Thymus (tissue), 11 donors: ENCODE measurements around the gene TMEM43. TPM values are rescaled to one million over a fixed set of nuclear protein-coding genes. Genes with fewer than 3 reads are reported as not detected.
A peak's percentile ranks its signal among the peaks of the same experiment; 100 is the strongest.

ENCODE experiments used
- DNase-seq, 9 donors: peaks; one replicate each; pipeline ENCODE4 v3.0.0-alpha.2; 2013; ENCODE audit warnings: low spot score in 9 of 9, low read depth in 6 of 9, missing footprints in 1 of 9
- H3K27ac ChIP-seq, 2 donors: one replicate each; pipeline ENCODE4 v1.5.1; 2013; ENCODE audit warnings: control low read depth in 1 of 2, low read depth in 1 of 2, low read length in 1 of 2, mild to moderate bottlenecking in 1 of 2, moderate library complexity in 1 of 2
- H3K27me3 ChIP-seq, 2 donors: one replicate each; pipeline ENCODE4 v1.5.1; 2013; ENCODE audit warnings: low read length in 1 of 2; ENCODE audit not compliant: control insufficient read depth in 2 of 2, insufficient read depth in 1 of 2
- H3K36me3 ChIP-seq, 2 donors: one replicate each; pipeline ENCODE4 v1.5.1; 2013; ENCODE audit warnings: low read length in 1 of 2, mild to moderate bottlenecking in 1 of 2, moderate library complexity in 1 of 2; ENCODE audit not compliant: control insufficient read depth in 2 of 2, insufficient read depth in 2 of 2
- H3K4me1 ChIP-seq, 2 donors: one replicate each; pipeline ENCODE4 v1.5.1; 2013; ENCODE audit warnings: low read length in 2 of 2; ENCODE audit not compliant: control insufficient read depth in 2 of 2, insufficient read depth in 2 of 2
- H3K4me3 ChIP-seq, 2 donors: one replicate each; pipeline ENCODE4 v1.5.1; 2013; ENCODE audit warnings: low read length in 2 of 2, control low read depth in 1 of 2, mild to moderate bottlenecking in 1 of 2
- H3K9me3 ChIP-seq, 2 donors: one replicate each; pipeline ENCODE4 v1.5.1; 2013; ENCODE audit warnings: low read length in 1 of 2, mild to moderate bottlenecking in 1 of 2; ENCODE audit not compliant: control insufficient read depth in 2 of 2, insufficient read depth in 1 of 2
- WGBS: extraction: QIAGEN DNeasy Blood & Tissue Kit; methylation state at CpG from one replicate; pipeline ENCODE4 v1.1.7; 2013; 5-methylcytosine and 5-hydroxymethylcytosine counted together
- polyA plus RNA-seq: library from polyadenylated mRNA; stranded (reverse); fragments of 200-250 nt; gene quantifications from one replicate; pipeline ENCODE4 v1.2.3, GENCODE V29; 2013
- total RNA-seq: library from RNA; stranded (reverse); fragments of 120-200 nt; gene quantifications from one replicate; pipeline ENCODE4 v1.2.4, GENCODE V29; 2013
- donor health status: healthy.

Gene TMEM43
- total and polyA plus RNA-seq, 2 donors: 29.9 to 50.4 TPM

DNA sequence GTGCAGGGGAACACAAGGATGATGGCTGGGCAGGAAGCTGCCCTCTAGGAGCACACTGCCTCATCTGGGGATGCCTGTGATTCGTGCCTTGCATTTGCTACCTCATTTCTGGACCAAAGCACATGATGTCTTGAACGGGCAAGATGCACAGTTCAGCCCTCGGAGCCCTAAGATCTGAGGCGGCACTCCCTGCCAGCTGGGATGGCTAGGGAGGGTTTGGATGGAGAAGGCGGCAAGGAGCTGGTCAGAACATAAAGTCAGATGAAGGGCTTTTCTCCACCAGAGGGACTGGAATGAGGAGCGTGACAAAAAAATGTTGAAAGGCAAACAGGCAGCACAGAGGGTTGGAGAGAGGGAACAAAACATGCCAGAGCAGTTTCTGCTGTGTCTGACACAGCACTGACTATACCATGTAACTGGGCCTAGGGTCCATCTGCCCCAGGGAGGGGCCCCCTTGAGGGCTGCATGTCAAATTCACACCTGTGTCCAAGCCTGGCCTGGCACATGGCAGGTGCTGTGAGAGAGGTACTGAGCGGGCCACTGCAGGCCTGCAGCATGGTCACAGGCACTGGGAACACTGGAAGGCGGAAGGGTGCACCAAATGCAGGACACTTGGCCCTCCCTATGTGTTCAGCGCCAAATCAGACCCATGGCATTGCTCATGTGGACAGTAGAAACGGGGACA lies 21.7 kb downstream of the TMEM43 start:
- Histone ChIP-seq H3K9me3 (no peaks in the 10 kb centered on the region), H3K27me3 (no peaks in the 10 kb centered on the region), H3K4me3 (no peak overlapping the region), H3K27ac (no peak overlapping the region), H3K4me1 (peaks cover 0 to 20% of the 10 kb centered on the region in 2 donors), H3K36me3 (peaks cover 46 to 47% of the 10 kb centered on the region in 2 donors)
- 98% methylated on average over 10 of the region's 10 CpGs for WGBS
- DNase-seq: no peak

DNA sequence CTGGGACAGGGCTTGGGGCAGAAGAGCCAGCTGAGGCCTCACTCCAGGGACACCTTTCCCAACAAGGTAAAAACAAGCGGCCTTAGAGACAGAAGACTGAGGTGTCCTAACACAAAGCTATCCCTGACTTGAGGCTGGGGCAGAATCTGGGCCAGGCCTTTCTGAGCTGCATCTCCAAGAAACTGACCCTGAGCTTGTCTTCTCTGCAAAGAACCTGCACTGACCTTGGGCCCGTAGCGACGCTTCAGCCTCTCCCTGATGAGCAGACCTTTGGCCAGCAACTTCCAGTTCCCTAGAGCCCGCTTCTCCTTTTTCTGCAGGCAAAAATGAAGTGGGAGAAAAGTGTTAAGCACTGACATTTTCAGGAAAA lies 22.2 kb downstream of the TMEM43 start:
- Histone ChIP-seq H3K4me3 (no peak overlapping the region), H3K4me1 (peaks cover 0 to 17% of the 10 kb centered on the region in 2 donors), H3K27ac (no peak overlapping the region), H3K9me3 (no peaks in the 10 kb centered on the region), H3K27me3 (no peaks in the 10 kb centered on the region), H3K36me3 (peaks cover 43 to 45% of the 10 kb centered on the region in 2 donors)
- 96% methylated on average over 5 of the region's 5 CpGs for WGBS
- no peak for DNase-seq

DNA sequence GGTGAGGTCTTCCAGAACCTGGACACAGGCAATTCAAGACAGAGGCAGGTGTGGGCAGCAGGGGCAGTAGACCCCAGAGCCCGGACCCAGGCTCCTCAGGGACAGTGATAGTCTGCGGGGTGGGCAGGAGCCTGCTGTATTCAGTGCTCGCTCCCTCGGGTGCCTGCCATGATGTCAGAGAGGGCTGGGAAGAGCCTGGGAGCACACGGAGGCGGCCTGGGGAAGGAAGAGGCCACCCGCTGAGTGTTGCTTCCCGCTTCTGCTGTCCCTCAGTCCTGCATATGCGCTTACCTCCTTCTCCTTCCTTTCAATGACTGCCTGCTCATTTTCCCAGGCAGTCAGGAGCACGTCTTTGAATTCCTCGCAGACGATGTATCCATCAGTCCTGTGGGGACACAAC lies 22.8 kb downstream of the TMEM43 start:
- Histone ChIP-seq H3K27me3 (no peaks in the 10 kb centered on the region), H3K36me3 (peaks cover 43 to 51% of the 10 kb centered on the region in 2 donors), H3K4me1 (peaks cover 0 to 20% of the 10 kb centered on the region in 2 donors), H3K9me3 (no peaks in the 10 kb centered on the region), H3K27ac (no peak overlapping the region), H3K4me3 (no peak overlapping the region)
- 98% methylated on average over 12 of the region's 12 CpGs for WGBS
- no peak for DNase-seq

DNA sequence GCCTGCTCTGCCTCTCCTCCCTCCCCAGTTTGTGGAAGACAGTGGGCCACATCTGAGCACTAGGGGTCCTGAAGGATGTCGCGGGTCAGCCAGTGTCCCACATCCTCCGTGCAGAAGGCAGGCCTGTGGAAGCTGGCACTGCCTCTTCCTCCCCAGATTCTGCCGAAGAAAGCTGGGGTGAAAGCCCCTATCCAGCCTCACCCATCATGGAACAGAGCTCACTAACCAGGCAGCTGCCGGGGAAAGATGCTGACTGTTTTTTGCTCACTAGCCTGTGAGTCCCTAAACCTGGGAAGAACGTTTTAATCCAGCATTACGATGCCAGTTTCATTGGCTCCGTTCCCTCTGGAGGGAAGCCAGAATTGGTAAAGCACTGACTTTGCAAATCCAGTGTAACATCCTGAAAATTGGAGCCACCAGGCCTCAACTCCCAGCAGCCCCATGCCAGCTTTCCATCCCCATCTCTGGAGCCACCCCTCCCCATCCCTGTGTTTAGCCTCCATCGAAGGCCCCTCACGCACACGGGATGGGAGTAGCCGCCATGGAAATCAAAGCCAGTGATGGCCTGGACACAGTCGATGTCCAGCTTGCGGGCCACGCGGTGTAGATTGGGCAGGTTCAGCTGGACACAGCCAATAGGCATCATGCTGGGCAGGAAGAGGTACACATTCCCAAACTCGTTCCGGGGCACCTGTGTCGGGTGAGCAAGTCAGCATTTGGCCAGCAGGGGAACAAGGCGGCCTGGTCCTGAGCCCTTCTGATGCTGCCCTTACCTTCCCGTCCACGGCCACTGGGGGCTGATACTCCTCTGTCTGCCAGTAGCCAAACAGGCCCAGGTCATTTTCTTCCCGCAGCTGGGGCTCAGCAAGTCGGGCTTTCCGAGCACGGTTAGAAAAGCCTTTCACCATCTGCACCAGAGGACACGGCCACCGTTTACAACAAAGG lies 23.5 kb downstream of the TMEM43 start:
- 96% methylated on average over 28 of the region's 28 CpGs for WGBS
- Histone ChIP-seq H3K9me3 (no peaks in the 10 kb centered on the region), H3K36me3 (peaks cover 46 to 54% of the 10 kb centered on the region in 2 donors), H3K4me3 (no peak overlapping the region), H3K27ac (no peak overlapping the region), H3K4me1 (peaks cover 0 to 21% of the 10 kb centered on the region in 2 donors), H3K27me3 (no peaks in the 10 kb centered on the region)
- no peak for DNase-seq

DNA sequence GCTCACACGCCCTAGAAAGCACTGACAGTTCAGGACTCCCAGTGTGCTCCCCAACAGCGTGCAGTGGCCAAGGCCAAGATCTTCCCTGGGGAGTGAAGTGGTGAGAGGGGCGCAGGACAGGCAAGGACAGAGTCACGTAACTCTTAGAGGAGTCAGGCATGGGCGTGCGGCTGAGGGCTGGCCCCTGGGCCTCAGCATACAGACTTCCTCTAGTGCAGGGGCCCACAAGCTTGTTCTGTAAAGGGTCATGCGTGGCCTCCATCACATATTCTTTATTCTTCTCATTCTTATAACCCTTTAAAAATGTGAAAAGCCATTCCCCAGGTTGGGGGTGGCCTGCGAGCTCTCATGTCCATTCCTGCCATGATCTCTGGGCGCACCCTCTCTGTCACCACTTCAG lies 25.2 kb downstream of the TMEM43 start:
- peaks cover 57% of the 10 kb centered on the region in 2 donors for H3K36me3 ChIP-seq
- 97% methylated on average over 9 of the region's 9 CpGs for WGBS

DNA sequence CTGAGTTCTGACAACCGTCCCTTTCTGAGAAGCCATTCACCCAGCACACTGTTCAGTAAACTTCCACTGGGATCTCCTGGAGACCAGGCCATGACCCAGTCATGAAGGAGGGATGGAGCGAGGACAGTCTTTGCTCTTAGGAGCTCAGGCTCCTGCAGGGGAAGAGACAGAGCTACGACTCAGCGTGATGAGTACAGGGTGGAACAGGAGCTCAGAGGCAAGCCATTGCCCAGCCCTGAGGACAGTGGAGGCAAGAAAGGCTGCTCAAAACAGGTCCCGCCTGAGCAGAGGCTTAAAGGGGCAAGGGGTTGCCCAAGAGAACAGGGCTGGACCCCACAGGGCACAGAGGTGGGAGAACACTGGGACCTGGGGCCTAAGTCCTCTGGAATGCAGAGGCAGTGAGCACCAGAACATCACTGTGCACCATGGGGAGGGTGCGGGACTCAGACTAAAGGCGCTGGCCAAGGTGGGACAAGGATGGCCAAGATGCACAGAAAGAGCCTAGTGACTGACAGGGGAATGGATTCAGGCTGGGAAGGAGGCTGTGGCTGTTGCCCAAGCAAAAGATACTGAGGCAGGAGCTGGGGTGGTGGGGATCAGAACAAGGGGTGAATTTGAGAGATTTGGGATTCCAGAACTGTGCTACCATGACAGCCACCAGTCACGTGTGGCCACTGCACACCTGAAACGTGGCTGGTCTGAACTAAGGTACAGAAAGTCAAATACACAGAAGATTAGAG lies 25.8 kb downstream of the TMEM43 start:
- Histone ChIP-seq H3K9me3 (no peaks in the 10 kb centered on the region), H3K4me1 (peaks cover 0 to 10% of the 10 kb centered on the region in 2 donors), H3K4me3 (no peak overlapping the region), H3K36me3 (peaks cover 52% of the 10 kb centered on the region in 2 donors), H3K27me3 (no peaks in the 10 kb centered on the region), H3K27ac (no peak overlapping the region)
- WGBS: 97% methylated on average over 9 of the region's 9 CpGs
- no peak for DNase-seq

More for the DNA sequence above, 25.2 kb downstream of the TMEM43 start:
- DNase-seq: no peak
- no peaks in the 10 kb centered on the region for H3K27me3 ChIP-seq
- peaks cover 0 to 13% of the 10 kb centered on the region in 2 donors for H3K4me1 ChIP-seq
- no peak overlapping the region for H3K4me3 ChIP-seq
- H3K27ac ChIP-seq: no peak overlapping the region
- no peaks in the 10 kb centered on the region for H3K9me3 ChIP-seq

DNA sequence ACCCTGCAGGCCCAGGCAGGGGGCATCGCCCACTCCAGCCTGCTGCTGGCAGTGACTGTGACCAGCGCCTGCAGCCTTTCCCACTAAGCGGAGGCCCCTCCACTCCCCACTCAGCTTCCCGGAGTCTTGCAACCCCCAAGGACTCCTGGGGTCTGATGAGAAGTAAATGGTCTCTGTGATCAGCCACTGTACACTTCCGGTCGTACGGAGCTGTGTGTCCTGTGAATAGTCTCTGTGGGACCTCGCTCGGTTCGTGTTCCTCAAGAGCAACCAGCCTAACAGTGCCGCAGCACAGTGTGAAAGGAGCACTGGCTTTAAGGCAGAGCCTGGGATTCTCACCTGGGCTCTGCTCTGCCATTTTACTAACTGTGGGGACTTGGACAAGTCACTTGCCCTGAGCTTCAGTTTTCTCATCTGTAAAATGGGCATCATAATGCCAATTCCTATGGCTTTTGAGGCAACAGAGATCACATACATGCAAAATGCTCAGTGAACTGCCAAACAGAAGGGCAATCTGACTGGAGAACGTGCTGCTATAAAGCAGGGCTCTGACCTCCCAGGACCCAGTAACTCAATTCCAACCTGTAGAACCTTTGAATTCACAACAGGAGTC lies 26.7 kb downstream of the TMEM43 start:
- 92% methylated on average over 12 of the region's 12 CpGs for WGBS
- Histone ChIP-seq H3K27ac (no peak overlapping the region), H3K4me1 (peaks cover 0 to 15% of the 10 kb centered on the region in 2 donors), H3K4me3 (no peak overlapping the region), H3K27me3 (no peaks in the 10 kb centered on the region), H3K9me3 (no peaks in the 10 kb centered on the region), H3K36me3 (peaks cover 48 to 52% of the 10 kb centered on the region in 2 donors)
- no peak for DNase-seq

DNA sequence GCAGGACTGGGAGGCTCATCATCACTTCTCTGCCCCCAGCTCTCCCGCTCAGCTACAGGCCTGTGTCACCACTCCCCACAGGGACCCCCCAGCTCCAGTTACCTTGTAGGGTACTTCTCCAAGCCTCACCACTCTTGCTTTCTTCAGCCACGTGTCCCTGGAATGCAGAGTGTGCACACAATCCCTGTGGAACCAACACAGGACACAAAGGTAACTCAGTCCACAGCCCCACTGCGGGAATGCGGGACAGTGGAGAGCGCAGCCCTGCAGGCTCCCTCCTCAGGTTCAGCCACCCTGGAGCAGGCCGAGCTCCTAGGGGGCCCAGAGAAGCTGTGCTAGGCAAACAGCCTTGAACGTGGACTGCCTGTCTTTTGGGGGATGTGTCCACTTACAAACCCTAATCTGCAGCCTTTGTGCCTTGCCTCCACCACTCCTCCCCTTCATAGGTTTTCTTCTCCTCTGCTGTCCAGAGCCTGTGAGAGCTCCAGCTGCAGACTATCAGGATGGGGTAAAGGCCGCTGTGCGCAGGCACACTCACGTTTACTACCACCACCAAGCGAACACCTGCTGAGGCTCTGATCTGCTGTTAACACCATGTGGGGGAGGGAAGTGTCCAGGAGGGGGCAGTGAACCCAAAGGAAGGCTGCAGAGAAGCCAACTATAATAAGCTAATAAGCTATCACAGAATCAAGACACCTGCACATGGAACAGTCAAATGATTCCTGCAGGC lies 27.5 kb downstream of the TMEM43 start:
- Histone ChIP-seq H3K4me3 (no peak overlapping the region), H3K36me3 (peaks cover 40 to 52% of the 10 kb centered on the region in 2 donors)
- 79% methylated on average over 11 of the region's 11 CpGs for WGBS

More for the DNA sequence above, 27.5 kb downstream of the TMEM43 start:
- peak in 1 of 9 donors; percentile 57 for DNase-seq
- Histone ChIP-seq H3K27ac (no peak overlapping the region), H3K27me3 (no peaks in the 10 kb centered on the region), H3K4me1 (peaks cover 0 to 23% of the 10 kb centered on the region in 2 donors), H3K9me3 (no peaks in the 10 kb centered on the region)
